SIG-M5 treated with dmso at 0.1 percent for 504 hours (cell line): ENCODE results near the gene CTDNEP1.
A peak's percentile ranks its signal among the peaks of the same experiment; 100 is the strongest.

ENCODE experiments used
- DNase-seq: peaks from one replicate; lab custom pipeline; 2025; ENCODE audit not compliant: unreplicated experiment; lab: John Stamatoyannopoulos, UW

Gene CTDNEP1

GRCh38 chr17:7280519-7281073 lies 29.1 kb upstream of the CTDNEP1 start:
- DNase-seq = peak; percentile 92

GRCh38 chr17:7279448-7279847 lies 27.9 kb upstream of the CTDNEP1 start:
- no peak for DNase-seq

- no peak for DNase-seq
Observed at GRCh38 chr17:7266784-7267183, 15.2 kb upstream of the CTDNEP1 start.

- no peak for DNase-seq
Observed at GRCh38 chr17:7263801-7264078, 12.2 kb upstream of the CTDNEP1 start.

- peak; percentile 48 for DNase-seq
Observed at GRCh38 chr17:7262935-7263800, 11.6 kb upstream of the CTDNEP1 start.

- DNase-seq = peak; percentile 44
Observed at GRCh38 chr17:7262192-7262934, 10.8 kb upstream of the CTDNEP1 start, which contains the start of gene CLDN7. Gene CLDN7, minus strand, starts transcription at chr17:7262478. Its CDS starts 435 bp downstream, at chr17:7262043.

- DNase-seq = no peak
Observed at GRCh38 chr17:7261379-7262191, 10.1 kb upstream of the CTDNEP1 start.

GRCh38 chr17:7260651-7261378 lies 9.3 kb upstream of the CTDNEP1 start:
- DNase-seq = no peak

- DNase-seq = no peak
Observed at GRCh38 chr17:7260151-7260550, 8.6 kb upstream of the CTDNEP1 start.

- no peak for DNase-seq
Observed at GRCh38 chr17:7259555-7259889, 8.0 kb upstream of the CTDNEP1 start.

GRCh38 chr17:7258731-7259554 lies 7.4 kb upstream of the CTDNEP1 start:
- DNase-seq = peak; percentile 54

- no peak for DNase-seq
Observed at GRCh38 chr17:7256766-7257456, 5.4 kb upstream of the CTDNEP1 start.

- DNase-seq = no peak
Observed at GRCh38 chr17:7254511-7254910, 3.0 kb upstream of the CTDNEP1 start.

- DNase-seq = no peak
Observed at GRCh38 chr17:7253082-7253481, 1.5 kb upstream of the CTDNEP1 start.

GRCh38 chr17:7252176-7253043 lies 876 bp upstream of the CTDNEP1 start, which contains the start of gene ELP5:
Gene ELP5, plus strand, starts transcription at chr17:7252215. Its CDS starts 336 bp downstream, at chr17:7252551.
- peak; percentile 86 for DNase-seq

- no peak for DNase-seq
Observed at GRCh38 chr17:7250695-7251627, 573 bp downstream of the CTDNEP1 start.

- DNase-seq = peak; percentile 46
Observed at GRCh38 chr17:7249830-7250229, 1.7 kb downstream of the CTDNEP1 start.
